Erythroblast (primary cell): ENCODE measurements around the gene TRPM5.

Experiments used
- DNase-seq, 2 experiments: peaks; one replicate each; lab custom pipeline; 2025; lab: John Stamatoyannopoulos, UW
- GATA1 ChIP-seq: IDR thresholded peaks from 2 replicates; pipeline ENCODE4 v1.6.1; 2011; ENCODE audit warnings: low read depth, mild to moderate bottlenecking, control low read depth, low read length, moderate library complexity
- POLR2A ChIP-seq: IDR thresholded peaks from 2 replicates; pipeline ENCODE4 v1.6.1; 2011; ENCODE audit warnings: mild to moderate bottlenecking, low read length

TRPM5 gene

DNA sequence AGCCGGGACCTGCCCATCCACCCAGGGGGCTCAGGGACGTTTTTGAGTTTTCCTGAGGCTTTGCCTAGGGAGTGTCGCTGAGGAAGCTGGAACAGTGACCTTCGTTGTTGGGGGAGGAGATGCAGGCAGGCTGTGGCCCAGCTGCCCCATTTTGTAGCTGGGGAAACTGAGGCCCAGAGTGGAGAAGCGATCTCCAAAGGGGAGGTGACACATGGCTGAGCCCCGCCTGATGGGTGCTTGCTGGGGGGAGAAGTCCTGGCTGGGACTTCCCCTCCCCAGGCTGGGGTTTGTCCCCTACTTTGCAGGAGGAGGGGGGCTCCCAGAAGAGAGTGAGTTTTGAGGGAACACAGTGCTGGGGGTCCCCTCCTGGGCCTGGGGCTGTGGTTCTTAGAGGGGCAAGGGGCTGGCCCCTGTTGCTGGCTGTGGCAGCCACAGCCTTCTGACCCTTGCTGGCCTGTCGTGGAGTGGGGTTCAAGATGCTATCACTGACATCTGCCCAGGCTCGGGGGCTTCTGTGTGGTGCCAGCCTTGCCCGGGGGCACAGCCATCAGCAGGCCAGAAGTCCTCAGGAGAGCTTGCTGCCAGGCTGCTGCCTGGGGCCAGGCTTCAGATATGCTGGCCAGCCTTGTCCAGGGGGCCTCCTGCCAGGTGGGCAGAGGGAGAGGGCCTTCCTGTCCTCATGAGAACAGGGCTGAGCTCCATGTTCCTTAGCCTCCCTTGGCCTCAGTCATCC lies 21.9 kb upstream of the TRPM5 start:
- TF ChIP-seq POLR2A (no peak), GATA1 (no peak)
- no peak for DNase-seq

DNA sequence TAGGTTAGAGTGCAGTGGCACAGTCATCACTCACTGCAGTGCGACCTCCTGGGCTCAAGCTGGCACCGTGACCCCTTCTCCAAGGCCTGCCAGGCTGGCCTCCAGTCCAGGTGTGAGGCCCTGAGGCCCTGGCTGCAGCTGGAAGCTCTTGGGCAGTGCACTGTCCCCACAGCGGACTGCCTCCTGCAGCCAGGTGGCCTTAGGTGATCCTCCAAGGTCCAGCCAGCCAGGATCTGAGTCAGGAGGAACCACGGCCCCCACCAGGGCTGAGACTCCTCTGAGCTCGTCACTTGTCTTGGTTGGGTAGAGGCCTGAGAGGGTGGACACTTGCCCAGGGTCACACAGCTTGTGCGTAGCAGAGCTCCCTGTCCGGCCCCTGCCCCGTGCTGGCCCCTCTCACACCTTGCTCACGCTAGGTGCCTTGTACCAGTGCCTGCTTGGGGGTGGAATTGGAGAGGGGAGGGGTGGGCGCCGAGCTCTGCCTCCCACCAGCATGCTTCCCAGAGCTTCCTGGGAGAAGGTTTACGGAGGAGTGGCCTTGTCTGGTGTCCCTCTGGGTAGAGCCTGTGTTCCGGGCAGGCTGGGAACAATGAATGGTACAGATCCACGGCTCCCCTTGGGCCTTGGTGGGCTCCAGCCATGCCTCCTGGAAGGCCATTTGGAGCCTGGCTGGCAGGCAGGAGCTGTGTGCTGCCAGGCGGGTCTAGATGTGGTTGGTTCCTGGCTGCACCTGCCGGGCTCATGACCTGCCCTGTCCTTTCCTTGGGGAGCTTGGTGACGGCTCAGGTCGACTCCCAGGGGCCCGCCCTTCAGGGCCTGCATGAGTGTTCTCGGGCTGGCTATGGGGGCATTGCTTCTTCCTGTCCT lies 21.1 kb upstream of the TRPM5 start:
- TF ChIP-seq POLR2A: no peak
- TF ChIP-seq GATA1: no peak
- no peak for DNase-seq

DNA sequence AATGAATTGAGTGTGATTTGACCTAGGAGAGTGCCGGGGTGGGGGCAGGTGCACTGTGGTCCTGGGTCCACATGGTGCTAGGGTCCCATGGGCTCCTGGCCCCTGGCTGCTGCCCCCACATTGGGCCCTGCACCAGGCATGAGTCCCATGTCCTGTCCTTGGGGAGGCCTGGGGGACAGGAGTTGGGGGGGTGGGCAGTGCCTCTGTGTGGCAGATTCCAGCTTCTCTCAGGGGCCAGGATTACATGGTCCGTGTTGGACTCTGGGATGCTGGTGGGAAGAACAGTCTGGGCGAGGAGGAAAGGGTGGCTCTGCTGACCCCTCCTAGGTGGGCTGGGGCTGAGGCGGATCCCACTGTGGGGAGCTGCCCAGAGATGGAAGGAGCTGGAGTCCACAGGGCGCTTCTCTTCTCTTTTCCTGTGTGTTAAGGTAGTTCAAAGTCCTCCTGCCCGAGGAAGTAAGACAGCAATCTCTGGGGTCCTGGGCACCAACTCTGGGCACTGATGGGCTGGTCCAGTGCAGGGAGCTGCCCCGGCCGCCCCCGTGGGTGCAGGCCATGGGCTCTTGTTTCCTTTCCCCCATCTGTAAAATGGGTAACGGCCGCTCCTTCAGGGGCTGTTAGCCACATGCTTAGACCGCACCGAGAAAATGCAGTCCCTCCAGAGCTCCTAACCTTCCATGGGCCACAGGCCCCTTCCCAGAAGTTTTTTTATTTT lies 20.3 kb upstream of the TRPM5 start:
- no peak for DNase-seq
- TF ChIP-seq GATA1: no peak
- no peak for TF ChIP-seq POLR2A

DNA sequence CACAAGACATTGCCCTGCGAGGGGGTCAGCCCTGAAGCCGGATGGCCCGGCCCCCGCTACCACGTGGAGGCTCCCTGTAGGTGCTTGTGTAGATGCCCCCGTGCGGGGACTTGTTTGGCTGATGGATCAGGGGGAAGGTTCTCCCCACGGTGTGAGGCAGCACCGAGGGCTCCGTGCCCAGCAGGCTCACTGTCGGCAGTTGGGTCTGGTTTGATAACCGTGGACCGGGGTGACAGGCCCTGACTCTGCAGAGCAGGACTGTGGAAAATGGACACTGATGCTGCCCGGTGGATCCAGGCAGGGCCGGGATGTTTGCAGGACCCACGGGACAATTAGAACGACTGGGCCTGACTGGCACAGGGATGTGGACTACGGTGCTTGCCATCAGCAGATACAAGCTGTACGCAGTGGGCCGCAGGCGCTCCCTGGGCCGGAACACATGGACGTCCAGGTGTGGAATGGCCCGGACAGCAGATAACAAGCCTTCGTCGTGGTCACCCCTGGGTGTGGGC lies 19.5 kb upstream of the TRPM5 start:
- DNase-seq: no peak
- no peak for TF ChIP-seq POLR2A
- TF ChIP-seq GATA1: no peak

DNA sequence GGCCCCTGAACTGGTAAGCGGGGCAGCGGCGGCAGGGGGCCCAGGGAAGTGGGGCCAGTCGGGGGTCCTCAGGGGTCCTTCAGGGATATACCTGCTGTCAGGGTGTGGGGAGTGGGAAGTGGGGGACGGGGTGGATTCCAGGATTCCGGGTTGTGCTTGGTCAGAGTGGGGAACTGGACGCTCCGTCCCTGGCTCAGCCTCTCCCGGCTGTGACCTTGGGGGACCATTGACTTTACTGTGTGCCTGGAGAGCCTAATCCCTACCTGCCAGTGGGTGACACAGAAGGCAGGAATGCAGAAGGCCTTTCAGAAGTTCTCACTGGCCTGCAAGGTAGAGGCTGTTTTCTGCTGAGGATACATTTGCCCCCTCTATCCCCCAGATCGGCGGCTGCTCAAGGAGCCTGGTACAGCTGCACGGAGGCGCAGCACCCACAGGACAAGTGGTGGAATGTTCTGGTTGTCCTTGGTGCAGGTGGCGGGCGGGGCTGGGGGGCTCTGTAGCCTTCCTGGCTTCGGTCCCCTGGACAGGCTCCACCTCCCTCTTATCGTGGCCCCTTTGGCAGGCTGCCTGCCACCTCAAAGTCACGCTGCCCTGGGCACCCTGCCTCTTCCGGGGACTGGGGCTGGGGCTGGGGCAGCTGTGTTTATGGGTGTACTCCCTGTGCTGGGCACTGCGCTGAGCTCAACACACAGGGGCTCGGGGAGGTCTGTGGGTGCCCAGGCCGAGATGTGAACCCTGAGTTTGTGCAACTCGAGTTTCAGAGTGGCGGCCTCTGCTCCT lies 18.9 kb upstream of the TRPM5 start:
- TF ChIP-seq POLR2A: no peak
- TF ChIP-seq GATA1: no peak
- peak; percentile 26 to 27 for DNase-seq

DNA sequence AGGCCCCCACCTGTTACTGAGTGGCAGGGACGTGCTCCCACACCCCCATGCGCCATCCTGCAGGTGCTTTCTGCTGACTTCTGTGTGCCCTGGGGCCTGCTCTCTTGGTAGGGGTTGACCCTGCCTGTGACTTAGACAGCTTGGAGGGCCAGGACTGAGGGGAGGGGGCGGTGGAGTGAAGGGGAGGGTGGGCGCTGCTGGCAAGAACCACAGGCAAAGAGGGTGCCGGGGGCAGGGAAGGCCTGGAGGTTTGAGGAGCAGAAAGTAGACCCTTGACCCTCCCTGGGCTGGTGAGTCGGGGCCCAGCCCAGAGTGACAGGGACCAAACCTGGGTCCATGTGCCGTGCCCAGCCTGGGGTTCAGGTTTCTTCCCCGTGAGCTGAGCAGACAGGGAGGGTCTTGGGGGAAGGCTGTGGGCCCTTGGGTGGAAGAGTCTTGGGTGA lies 18.2 kb upstream of the TRPM5 start:
- DNase-seq: no peak
- TF ChIP-seq POLR2A (no peak), GATA1 (no peak)

DNA sequence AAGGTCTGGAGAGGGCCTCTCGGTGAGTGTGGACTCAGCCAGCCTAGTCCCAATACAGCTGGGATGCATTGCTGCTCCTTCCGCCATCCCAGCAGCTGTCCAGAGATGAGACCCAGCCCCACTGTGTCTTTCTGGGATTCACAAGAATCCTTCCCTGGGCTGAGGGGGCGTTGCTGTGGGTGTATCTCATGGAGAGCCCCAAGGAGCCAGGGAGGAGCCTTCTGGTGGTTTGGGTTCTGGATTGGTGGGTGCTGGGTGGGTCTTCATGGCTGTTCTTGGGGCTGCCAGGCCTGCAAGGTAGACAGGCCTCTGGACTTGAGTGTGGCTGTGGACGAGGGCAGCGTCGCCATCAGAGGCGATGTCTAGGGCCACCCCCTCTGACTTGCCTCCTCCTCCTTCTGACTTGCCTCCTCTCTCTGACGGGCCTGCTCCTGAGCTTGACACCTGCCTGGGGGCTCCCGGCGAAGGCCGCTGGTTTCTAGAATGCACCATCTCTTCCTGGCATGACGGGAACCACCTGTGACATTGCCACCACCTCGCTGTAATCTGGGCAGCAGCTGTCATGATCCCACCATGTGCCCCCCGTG lies 17.7 kb upstream of the TRPM5 start:
- no peak for TF ChIP-seq POLR2A
- TF ChIP-seq GATA1: no peak
- no peak for DNase-seq

DNA sequence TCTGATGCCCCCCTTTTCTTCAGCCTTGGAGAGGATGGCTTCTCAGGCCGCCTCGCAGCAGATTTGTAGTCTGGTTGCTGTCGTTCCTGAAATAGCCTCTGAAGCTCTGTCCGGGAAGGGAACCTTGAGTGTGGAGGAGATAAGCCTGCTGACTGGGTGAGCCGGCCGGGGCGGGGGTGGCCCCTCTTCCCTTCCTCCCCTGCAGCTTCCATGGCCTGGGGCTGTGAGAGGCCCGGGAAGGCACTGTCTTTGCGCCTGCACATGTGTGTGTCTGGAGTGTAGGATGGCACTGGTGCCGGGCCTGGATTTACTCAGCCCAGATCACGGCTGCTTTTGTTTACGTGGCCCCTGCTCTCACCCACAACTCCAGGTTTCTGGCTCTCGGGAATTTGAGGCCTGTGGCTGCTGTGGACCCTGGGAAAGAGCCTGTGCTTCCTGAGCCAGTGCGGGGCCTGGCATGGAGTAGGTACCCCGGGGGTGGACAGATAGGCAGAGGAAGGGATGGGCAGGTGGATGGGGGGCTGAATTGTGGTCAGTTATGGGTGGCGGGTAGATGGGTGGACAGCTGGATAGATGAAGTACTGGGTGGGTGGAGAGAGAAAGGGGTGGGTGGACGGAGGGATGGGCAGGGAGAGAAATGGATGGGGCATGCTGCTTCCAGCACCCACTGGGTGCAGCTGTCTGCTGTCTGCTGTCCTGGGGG lies 17.1 kb upstream of the TRPM5 start:
- TF ChIP-seq POLR2A (no peak), GATA1 (no peak)
- no peak for DNase-seq

DNA sequence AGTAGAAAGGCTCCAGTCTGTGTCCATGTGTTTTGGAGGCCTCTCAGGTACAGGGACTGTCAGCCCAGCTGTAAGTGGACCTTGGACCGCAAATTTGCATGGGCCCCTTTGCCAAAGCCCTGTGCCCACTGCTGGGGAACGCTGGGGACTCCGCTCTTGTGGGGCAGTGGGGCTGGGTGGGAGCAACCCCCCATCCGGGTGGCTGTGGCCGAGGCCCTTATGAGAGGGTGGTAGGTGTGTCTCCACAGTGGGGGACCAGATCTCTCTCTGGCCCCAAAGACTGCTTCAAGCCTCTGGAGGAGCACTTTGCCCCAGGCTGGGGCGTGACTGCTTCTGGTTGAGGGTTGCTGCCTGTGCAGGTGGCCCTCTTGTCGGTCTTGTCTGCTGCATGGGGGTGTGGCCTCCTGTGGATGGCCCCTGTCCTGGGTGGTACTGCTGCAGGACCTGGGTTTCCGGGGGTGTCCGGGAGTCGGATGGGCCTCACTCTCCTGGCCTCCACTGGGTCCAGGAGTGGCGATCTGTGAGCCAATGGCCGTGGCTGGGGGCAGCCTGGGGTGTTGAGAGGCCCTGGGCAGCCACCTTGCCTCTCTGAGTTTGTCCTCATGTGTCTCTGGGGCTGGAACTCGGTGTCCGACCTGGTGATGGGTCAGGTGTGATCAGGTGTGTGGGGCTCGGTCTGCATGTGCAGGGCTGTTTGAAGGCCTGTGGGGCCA lies 16.4 kb upstream of the TRPM5 start:
- no peak for DNase-seq
- TF ChIP-seq GATA1: no peak
- TF ChIP-seq POLR2A: no peak

DNA sequence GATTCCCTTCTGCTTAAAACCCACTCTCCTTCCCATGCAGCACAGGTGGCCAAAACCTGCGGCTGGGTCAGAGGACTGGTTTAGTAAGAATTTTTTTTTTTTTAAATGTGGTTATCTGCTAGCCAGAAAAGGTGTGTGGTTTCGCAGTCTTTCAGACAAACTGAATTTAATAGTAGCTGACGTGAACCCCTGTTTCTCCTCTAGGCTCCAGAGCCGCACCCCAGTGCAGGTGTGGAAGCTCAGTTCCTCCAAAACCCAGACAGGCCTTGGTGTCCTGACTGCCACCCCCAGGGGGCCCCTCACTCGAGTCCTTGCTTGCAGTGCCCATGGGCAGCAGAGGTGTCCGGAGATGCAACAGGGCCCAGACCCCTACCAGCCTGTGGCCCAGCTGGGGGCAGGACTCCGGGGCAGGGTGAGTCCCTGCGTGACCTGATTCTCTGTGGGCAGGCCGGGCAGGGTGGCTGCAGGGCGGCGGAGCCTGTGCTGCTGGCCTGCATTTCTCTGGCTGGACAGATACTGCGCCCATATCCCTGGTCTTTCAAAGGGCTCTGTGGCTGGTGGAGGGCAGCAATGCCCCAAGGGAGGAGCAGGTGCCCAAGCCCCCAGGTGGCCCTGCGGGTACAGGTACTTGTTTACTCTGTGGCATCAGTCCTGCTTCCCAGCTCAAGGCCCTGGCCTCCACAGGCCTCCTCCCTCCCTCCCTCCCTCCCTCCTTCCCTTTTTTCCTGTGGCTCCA lies 15.7 kb upstream of the TRPM5 start:
- TF ChIP-seq POLR2A (no peak), GATA1 (no peak)

More for the DNA sequence above, 15.7 kb upstream of the TRPM5 start:
- DNase-seq: no peak
